ENCODE data around the gene ARF6.

Gene ARF6

GRCh38 chr14:49940808-49941421 is 48.0 kb downstream of the ARF6 start:
- DNase-seq (ENCODE audit: low spot score), result no peak

GRCh38 chr14:49942090-49942489 is 49.2 kb downstream of the ARF6 start:
- DNase-seq (ENCODE audit: low spot score), result no peak

- DNase-seq (ENCODE audit: low spot score), result no peak
Measured at GRCh38 chr14:49944501-49944900, 51.6 kb downstream of the ARF6 start.

GRCh38 chr14:49945448-49946319 is 52.8 kb downstream of the ARF6 start:
- DNase-seq (ENCODE audit: low spot score), result no peak

All from pons (tissue), 1 donor.